Right lobe of liver (tissue), 4 donors: ENCODE results near the gene RPL11.

Experiments used
- POLR2A ChIP-seq: fragments of 450-650 bp; IDR thresholded peaks from one replicate; pipeline ENCODE4 v1.6.1; 2017; ENCODE audit warnings: antibody characterized with exemption, mild to moderate bottlenecking
- TF ChIP-seq, protein P1 (sequence below), 4 donors: fragments of 200-600 bp in 3 of 4; fragments of 450-650 bp in 1 of 4; IDR thresholded peaks; one replicate each; pipeline versions ENCODE4 v1.5.1 to v1.8.0; 2016 to 2022; ENCODE audit warnings: antibody characterized with exemption in 4 of 4, mild to moderate bottlenecking in 2 of 4
- donor health status: DM: no; HTN: no; CAD: no.
- donor health status: DM: no; HTN: no; CAD: no.
- donor health status: DM: no; HTN: yes; CAD: no.

DNA sequence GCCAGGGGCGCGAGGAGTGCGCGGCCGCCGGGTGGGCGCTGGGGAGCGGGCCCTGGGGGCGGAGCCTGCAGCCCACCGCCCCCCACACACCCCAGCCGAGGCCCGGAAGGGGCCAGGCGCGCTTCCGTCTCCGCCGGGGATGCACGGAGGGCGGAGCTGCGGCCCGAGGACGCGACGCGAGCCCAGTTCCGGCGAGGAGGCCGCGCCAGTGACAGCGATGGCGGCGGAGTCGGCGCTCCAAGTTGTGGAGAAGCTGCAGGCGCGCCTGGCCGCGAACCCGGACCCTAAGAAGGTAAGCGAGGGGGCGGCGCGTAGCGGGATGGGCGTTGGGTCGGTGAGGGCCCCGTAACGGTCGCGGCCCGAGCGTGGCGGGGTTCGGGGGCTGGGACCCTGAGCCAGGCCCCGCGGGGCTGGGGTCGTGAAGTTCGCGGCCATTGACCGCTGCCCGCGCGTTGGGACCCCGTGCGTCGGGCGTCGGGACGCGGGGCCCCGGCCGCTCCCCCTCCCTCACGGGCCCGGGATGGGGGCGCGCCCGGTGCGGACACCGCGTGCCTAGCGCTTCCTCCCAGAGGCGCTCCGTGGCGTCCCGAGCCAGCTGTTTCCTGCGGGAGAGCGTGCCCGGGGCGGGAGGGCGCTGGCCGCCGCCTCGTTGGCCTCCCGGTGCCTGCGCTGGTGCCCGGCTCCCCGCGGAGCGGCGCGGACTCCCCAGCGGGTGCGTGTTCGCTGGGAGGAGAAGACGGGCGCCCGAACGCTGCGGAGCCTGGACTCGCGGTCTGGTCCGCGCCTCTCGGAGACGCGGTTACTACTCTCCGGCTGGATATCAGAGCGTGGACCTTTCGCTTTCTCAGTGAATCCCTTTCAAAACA is 51.9 kb downstream of the RPL11 start, which contains the start of gene ELOA:
- TF ChIP-seq, protein P1, sequence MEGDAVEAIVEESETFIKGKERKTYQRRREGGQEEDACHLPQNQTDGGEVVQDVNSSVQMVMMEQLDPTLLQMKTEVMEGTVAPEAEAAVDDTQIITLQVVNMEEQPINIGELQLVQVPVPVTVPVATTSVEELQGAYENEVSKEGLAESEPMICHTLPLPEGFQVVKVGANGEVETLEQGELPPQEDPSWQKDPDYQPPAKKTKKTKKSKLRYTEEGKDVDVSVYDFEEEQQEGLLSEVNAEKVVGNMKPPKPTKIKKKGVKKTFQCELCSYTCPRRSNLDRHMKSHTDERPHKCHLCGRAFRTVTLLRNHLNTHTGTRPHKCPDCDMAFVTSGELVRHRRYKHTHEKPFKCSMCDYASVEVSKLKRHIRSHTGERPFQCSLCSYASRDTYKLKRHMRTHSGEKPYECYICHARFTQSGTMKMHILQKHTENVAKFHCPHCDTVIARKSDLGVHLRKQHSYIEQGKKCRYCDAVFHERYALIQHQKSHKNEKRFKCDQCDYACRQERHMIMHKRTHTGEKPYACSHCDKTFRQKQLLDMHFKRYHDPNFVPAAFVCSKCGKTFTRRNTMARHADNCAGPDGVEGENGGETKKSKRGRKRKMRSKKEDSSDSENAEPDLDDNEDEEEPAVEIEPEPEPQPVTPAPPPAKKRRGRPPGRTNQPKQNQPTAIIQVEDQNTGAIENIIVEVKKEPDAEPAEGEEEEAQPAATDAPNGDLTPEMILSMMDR (IDR thresholded peaks at IDR 0.05): no peak
- TF ChIP-seq POLR2A: peak; percentile 85
